Suprapubic skin (tissue), 4 donors: ENCODE data around the gene DRAM2. TPM values are rescaled to one million over a fixed set of nuclear protein-coding genes. Genes with fewer than 3 reads are reported as not detected.

ENCODE experiments used
- DNase-seq, 2 donors: peaks; one replicate each; pipeline ENCODE4 v3.0.0-alpha.2; 2019; ENCODE audit warnings: low spot score in 2 of 2
- H3K27ac ChIP-seq: fragments of 200-600 bp; sonication (generic); one replicate; pipeline ENCODE4 v1.5.1; 2019
- H3K27me3 ChIP-seq: fragments of 200-600 bp; sonication (generic); one replicate; pipeline ENCODE4 v1.5.1; 2019
- H3K36me3 ChIP-seq: fragments of 200-600 bp; sonication (generic); one replicate; pipeline ENCODE4 v1.5.1; 2019
- H3K4me1 ChIP-seq: fragments of 200-600 bp; sonication (generic); one replicate; pipeline ENCODE4 v1.5.1; 2019
- H3K4me3 ChIP-seq: fragments of 200-600 bp; sonication (generic); one replicate; pipeline ENCODE4 v1.5.1; 2019; ENCODE audit warnings: mild to moderate bottlenecking
- H3K9me3 ChIP-seq: fragments of 200-600 bp; sonication (generic); one replicate; pipeline ENCODE4 v1.5.1; 2019
- EP300 ChIP-seq: sonication (generic); formaldehyde crosslinking; IDR thresholded peaks from one replicate; pipeline ENCODE4 v1.6.1; 2017; ENCODE audit warnings: antibody characterized with exemption
- POLR2A ChIP-seq, 2 donors: fragments of 450-650 bp; IDR thresholded peaks; one replicate each; pipeline ENCODE4 v1.6.1; 2017; ENCODE audit warnings: antibody characterized with exemption in 2 of 2, mild to moderate bottlenecking in 2 of 2, moderate library complexity in 2 of 2
- POLR2AphosphoS5 ChIP-seq, 3 donors: sonication (generic); formaldehyde crosslinking; IDR thresholded peaks; one replicate each; pipeline ENCODE4 v1.6.1; 2017; ENCODE audit warnings: antibody characterized with exemption in 3 of 3
- WGBS: methylation state at CpG from one replicate; pipeline ENCODE4 v1.1.5; 2018; 5-methylcytosine and 5-hydroxymethylcytosine counted together
- total RNA-seq, 4 donors: library from RNA; depleted of rRNA; stranded (reverse); fragments of >200 nt; gene quantifications; one replicate each; pipeline ENCODE4 v1.1.0, GENCODE V29; 2016
- TF ChIP-seq, protein P1 (sequence below), 2 donors: fragments of 200-600 bp in 1 of 2; fragments of 450-650 bp in 1 of 2; sonication (generic) in 1 of 2; IDR thresholded peaks; one replicate each; pipeline ENCODE4 v1.5.1; 2016 to 2019; ENCODE audit warnings: antibody characterized with exemption in 2 of 2, mild to moderate bottlenecking in 1 of 2, moderate library complexity in 1 of 2

Gene DRAM2
- total RNA-seq, 4 donors from 2014 or later: 24.4 to 37.1 (median 31.1) TPM

DNA sequence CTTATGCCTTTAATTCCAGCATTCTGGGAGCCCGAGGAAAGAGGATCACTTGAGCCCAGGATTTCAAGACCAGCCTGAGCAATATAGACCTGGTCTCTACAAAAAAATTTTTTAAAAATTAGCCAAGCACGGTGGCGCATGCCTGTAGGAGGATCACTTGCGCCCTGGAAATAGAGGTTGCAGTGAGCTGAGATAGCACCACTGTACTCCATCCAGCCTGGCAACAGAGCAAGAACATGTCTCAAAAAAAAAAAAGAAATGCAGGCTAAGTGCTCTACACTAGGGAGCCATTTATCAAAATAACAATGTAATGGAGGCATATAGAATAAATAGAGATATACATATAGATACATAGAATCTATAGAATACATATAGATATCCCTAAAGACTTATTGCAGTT lies 23.5 kb upstream of the DRAM2 start:
- TF ChIP-seq, protein P1, sequence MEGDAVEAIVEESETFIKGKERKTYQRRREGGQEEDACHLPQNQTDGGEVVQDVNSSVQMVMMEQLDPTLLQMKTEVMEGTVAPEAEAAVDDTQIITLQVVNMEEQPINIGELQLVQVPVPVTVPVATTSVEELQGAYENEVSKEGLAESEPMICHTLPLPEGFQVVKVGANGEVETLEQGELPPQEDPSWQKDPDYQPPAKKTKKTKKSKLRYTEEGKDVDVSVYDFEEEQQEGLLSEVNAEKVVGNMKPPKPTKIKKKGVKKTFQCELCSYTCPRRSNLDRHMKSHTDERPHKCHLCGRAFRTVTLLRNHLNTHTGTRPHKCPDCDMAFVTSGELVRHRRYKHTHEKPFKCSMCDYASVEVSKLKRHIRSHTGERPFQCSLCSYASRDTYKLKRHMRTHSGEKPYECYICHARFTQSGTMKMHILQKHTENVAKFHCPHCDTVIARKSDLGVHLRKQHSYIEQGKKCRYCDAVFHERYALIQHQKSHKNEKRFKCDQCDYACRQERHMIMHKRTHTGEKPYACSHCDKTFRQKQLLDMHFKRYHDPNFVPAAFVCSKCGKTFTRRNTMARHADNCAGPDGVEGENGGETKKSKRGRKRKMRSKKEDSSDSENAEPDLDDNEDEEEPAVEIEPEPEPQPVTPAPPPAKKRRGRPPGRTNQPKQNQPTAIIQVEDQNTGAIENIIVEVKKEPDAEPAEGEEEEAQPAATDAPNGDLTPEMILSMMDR (IDR thresholded peaks at IDR 0.05): no peak
- TF ChIP-seq POLR2AphosphoS5 (IDR thresholded peaks at IDR 0.05): no peak
- no peak for TF ChIP-seq EP300
- no peak for TF ChIP-seq POLR2A (IDR thresholded peaks at IDR 0.05)
- Histone ChIP-seq H3K4me3 (no peak overlapping the region), H3K4me1 (no peaks in the 10 kb centered on the region), H3K36me3 (peaks cover 18% of the 10 kb centered on the region), H3K27me3 (no peaks in the 10 kb centered on the region), H3K9me3 (no peaks in the 10 kb centered on the region), H3K27ac (no peak overlapping the region)
- DNase-seq: no peak
- WGBS: 94% methylated on average over 4 of the region's 4 CpGs

DNA sequence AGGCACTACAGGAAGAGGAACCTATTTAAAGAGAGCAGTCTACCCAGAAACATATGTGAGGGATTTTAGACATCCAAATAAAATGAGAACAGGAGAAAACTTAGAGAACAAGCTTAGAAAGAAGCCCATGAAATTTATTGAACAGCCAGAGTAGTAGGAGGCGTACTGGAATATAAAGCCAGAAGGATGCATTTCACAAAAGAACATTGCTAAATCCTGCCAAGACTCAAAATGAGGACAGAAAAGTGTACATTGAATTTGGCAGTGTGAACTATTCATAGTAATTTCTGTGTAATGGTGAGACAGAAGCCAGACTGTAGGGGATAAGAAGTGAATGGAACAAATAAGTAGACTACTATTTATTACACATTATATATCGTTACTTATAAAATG lies 22.6 kb upstream of the DRAM2 start:
- Histone ChIP-seq H3K27me3 (no peaks in the 10 kb centered on the region), H3K4me1 (no peaks in the 10 kb centered on the region), H3K36me3 (peaks cover 14% of the 10 kb centered on the region), H3K9me3 (no peaks in the 10 kb centered on the region), H3K4me3 (no peak overlapping the region), H3K27ac (no peak overlapping the region)
- 97% methylated on average over 2 of the region's 2 CpGs for WGBS
- TF ChIP-seq POLR2A (IDR thresholded peaks at IDR 0.05) (no peak), EP300 (no peak), POLR2AphosphoS5 (IDR thresholded peaks at IDR 0.05) (no peak)
- TF ChIP-seq, protein P1 (IDR thresholded peaks at IDR 0.05): no peak
- DNase-seq: no peak

DNA sequence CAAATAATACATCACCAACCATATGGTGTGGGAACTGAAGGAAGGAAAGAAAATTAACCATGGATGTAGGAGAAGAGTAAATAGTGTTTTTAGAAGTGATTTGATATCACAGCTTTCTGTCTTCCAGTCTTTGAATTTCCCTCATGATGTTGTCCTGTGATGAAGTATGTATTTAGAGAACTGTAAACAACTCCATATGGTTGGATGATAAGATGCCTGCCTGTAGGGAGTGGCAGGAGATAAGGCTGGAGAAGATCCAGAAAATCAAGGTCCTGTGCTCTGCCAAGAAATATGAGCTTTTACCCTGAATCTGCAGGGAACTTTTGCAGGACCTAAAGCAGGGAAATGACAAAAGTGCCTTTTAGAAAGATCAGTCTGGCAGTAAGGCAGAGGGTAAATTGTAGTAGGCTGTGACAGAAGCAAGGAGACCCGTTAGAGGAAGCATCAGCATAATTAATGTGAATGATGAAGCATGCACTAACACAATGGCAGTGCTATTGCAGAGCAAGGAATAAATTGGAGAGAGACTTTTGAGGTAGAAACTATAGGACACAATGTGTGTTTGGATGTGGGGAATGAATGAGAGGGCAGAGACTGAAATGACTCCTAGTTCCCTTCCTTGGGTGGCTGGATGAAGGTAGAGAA lies 22.1 kb upstream of the DRAM2 start:
- no peak overlapping the region for H3K27ac ChIP-seq
- H3K9me3 ChIP-seq: no peaks in the 10 kb centered on the region
- H3K4me1 ChIP-seq: no peaks in the 10 kb centered on the region
- TF ChIP-seq POLR2A (IDR thresholded peaks at IDR 0.05): no peak
- no peak for TF ChIP-seq POLR2AphosphoS5 (IDR thresholded peaks at IDR 0.05)
- TF ChIP-seq EP300: no peak
- TF ChIP-seq, protein P1 (IDR thresholded peaks at IDR 0.05): no peak
- H3K4me3 ChIP-seq: no peak overlapping the region
- no peak for DNase-seq
- no peaks in the 10 kb centered on the region for H3K27me3 ChIP-seq
- peaks cover 14% of the 10 kb centered on the region for H3K36me3 ChIP-seq
- WGBS: 39% methylated on average over 1 of the region's 1 CpG

DNA sequence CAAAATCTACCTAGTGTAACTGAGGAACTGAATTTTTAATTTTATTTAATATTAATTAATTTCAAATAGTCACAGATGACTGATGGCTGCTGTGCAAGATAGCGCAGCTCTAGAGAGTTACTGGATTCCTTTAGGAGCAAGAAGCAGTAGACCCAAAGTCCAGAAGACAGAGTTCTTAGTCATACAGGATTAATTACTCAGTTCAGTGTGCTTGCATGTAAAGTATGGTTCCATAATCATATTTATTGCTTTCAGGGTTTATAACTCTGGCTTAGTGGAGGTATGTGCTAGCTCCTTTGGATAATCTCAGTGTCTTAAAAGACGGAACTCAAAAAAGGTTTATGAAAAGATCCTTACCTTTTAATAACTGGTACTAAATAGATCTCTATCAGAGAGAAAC lies 17.5 kb upstream of the DRAM2 start:
- H3K27ac ChIP-seq: no peak overlapping the region
- H3K4me1 ChIP-seq: no peaks in the 10 kb centered on the region
- TF ChIP-seq, protein P1 (IDR thresholded peaks at IDR 0.05): no peak
- TF ChIP-seq POLR2AphosphoS5 (IDR thresholded peaks at IDR 0.05): no peak
- TF ChIP-seq POLR2A (IDR thresholded peaks at IDR 0.05): no peak
- no peak for TF ChIP-seq EP300
- H3K4me3 ChIP-seq: no peak overlapping the region
- DNase-seq: no peak
- H3K36me3 ChIP-seq: peaks cover 36% of the 10 kb centered on the region
- no peaks in the 10 kb centered on the region for H3K9me3 ChIP-seq
- H3K27me3 ChIP-seq: no peaks in the 10 kb centered on the region
- WGBS: 97% methylated on average over 2 of the region's 2 CpGs

DNA sequence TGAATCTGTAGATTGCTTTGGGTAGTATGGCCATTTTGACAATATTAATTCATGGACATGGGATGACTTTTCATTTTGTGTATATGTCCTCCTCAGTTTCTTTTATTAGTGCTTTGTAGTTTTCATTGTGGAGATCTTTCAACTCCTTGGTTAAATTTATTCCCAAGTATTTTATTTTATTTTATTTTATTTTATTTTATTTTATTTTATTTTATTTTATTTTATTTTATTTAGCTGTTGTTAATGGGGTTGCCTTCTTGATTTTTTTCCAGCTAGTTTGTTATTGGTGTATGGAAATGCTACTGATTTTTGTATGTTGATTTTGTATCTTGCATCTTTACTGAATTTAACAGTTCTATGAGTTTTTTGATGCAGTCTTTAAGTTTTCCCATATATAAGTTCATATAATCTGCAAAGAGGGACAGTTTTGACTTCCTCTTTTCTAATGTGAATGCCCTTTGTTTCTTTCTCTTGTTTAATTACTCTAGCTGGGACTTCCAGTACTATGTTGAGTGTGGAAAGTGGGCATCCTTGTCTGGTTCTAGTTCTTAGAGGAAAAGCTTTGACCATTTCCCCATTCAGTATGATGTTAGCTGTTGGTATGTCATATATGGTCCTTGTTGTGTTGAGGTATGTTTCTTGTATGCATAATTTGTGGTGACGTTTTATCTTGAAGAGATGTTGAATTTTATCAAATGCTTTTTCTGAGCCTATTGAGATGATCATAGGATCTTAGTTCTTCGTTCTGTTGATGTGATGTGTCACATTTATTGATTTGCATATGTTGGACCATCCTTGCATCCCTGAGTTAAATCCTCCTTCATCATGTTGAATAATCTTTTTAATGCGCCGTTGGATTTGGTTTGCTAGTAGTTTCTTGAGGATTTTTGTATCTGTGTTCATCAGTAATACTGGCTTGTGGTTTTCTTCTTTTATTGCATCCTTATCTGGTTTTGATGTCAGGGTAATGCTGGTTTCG lies 14.4 kb upstream of the DRAM2 start:
- Histone ChIP-seq H3K4me3 (no peak overlapping the region), H3K27ac (no peak overlapping the region), H3K9me3 (no peaks in the 10 kb centered on the region), H3K4me1 (peaks cover 2% of the 10 kb centered on the region), H3K36me3 (peaks cover 49% of the 10 kb centered on the region), H3K27me3 (no peaks in the 10 kb centered on the region)
- WGBS: 94% methylated on average over 5 of the region's 5 CpGs
- no peak for DNase-seq
- no peak for TF ChIP-seq EP300
- no peak for TF ChIP-seq POLR2AphosphoS5 (IDR thresholded peaks at IDR 0.05)
- TF ChIP-seq POLR2A (IDR thresholded peaks at IDR 0.05): no peak
- TF ChIP-seq, protein P1 (IDR thresholded peaks at IDR 0.05): no peak
